Colonic mucosa (tissue), 4 donors: Measurements from ENCODE around the gene RTL5. TPM values are rescaled to one million over a fixed set of nuclear protein-coding genes. Genes with fewer than 3 reads are reported as not detected.

Experiments
- DNase-seq: peaks from one replicate; pipeline ENCODE4 v3.0.0-alpha.2; 2020
- H3K27ac ChIP-seq: fragments of 200-600 bp; one replicate; pipeline ENCODE4 v1.8.0; 2021
- H3K27me3 ChIP-seq: fragments of 200-600 bp; one replicate; pipeline ENCODE4 v1.8.0; 2021
- H3K36me3 ChIP-seq: fragments of 200-600 bp; one replicate; pipeline ENCODE4 v1.8.0; 2021
- H3K4me1 ChIP-seq: fragments of 200-600 bp; one replicate; pipeline ENCODE4 v1.8.0; 2021; ENCODE audit warnings: mild to moderate bottlenecking
- H3K4me3 ChIP-seq: fragments of 200-600 bp; one replicate; pipeline ENCODE4 v1.8.0; 2021
- H3K9ac ChIP-seq, 2 donors: one replicate each; pipeline ENCODE4 v1.7.0; 2013; ENCODE audit warnings: control low read depth in 2 of 2, low read depth in 2 of 2, low read length in 2 of 2
- H3K9me3 ChIP-seq: fragments of 200-600 bp; one replicate; pipeline ENCODE4 v1.8.0; 2021
- CTCF ChIP-seq: fragments of 200-600 bp; IDR thresholded peaks from one replicate; pipeline ENCODE4 v1.8.0; 2022; ENCODE audit warnings: antibody characterized with exemption, mild to moderate bottlenecking
- intact Hi-C: fragments of 100-400 bp; cut with DNase I; formaldehyde crosslinking; loops from one replicate; pipeline ENCODE4 v1.14.1; 2022
- total RNA-seq, 2 donors: library from RNA; stranded (reverse); fragmentation: NEBNext Ultra II Directional in 1 of 2; extraction: Animal tissue kit (Norgen Biotek cat#: 25700) in 1 of 2; gene quantifications; one replicate each; pipeline ENCODE4 v1.2.1, GENCODE V29; 2021
- donor health status: healthy.
- donor health status: DM: no; HTN: no; CAD: no.
- donor health status: DM: no; HTN: no; CAD: no.

RTL5 gene
- total RNA-seq, 2 donors from 2014 or later = 1.2 to 2.1 TPM

- Histone ChIP-seq H3K9ac (no peak overlapping the region), H3K4me3 (no peak overlapping the region), H3K36me3 (no peaks in the 10 kb centered on the region), H3K27me3 (peaks cover 13% of the 10 kb centered on the region), H3K9me3 (no peaks in the 10 kb centered on the region), H3K4me1 (no peaks in the 10 kb centered on the region), H3K27ac (no peak overlapping the region)
- TF ChIP-seq CTCF = no peak
- no peak for DNase-seq
- intact Hi-C loops = loop anchor here (5.0 kb wide), 2 partner anchors 112 to 132 kb away; no protein-coding TSS in a partner anchor
Observed at GRCh38 chrX:72128881-72129280, 2.8 kb downstream of the RTL5 start.

- no peaks in the 10 kb centered on the region for H3K4me1 ChIP-seq
Observed at GRCh38 chrX:72128183-72128834, 3.4 kb downstream of the RTL5 start.

GRCh38 chrX:72127332-72127731 lies 4.4 kb downstream of the RTL5 start:
- intact Hi-C loops = loop anchor here (5.0 kb wide), 2 partner anchors 110 to 130 kb away; no protein-coding TSS in a partner anchor
- peaks cover 13% of the 10 kb centered on the region for H3K27me3 ChIP-seq

More at GRCh38 chrX:72128183-72128834, 3.4 kb downstream of the RTL5 start:
- TF ChIP-seq CTCF = no peak
- Histone ChIP-seq H3K4me3 (no peak overlapping the region), H3K9ac (no peak overlapping the region), H3K27me3 (peaks cover 13% of the 10 kb centered on the region), H3K36me3 (no peaks in the 10 kb centered on the region), H3K9me3 (no peaks in the 10 kb centered on the region), H3K27ac (no peak overlapping the region)
- DNase-seq = no peak
- intact Hi-C loops = loop anchor here (5.0 kb wide), 2 partner anchors 111 to 131 kb away; no protein-coding TSS in a partner anchor

GRCh38 chrX:72126539-72127140 lies 5.1 kb downstream of the RTL5 start:
- Histone ChIP-seq H3K4me1 (no peaks in the 10 kb centered on the region), H3K9ac (no peak overlapping the region), H3K4me3 (no peak overlapping the region), H3K36me3 (no peaks in the 10 kb centered on the region), H3K27me3 (peaks cover 13% of the 10 kb centered on the region), H3K27ac (no peak overlapping the region), H3K9me3 (no peaks in the 10 kb centered on the region)
- DNase-seq = peak; percentile 88
- intact Hi-C loops = loop anchor here (5.0 kb wide), 2 partner anchors 109 to 129 kb away; no protein-coding TSS in a partner anchor
- peak; percentile 83 for TF ChIP-seq CTCF

More at GRCh38 chrX:72127332-72127731, 4.4 kb downstream of the RTL5 start:
- Histone ChIP-seq H3K9me3 (no peaks in the 10 kb centered on the region), H3K36me3 (no peaks in the 10 kb centered on the region), H3K9ac (no peak overlapping the region), H3K4me1 (no peaks in the 10 kb centered on the region), H3K27ac (no peak overlapping the region), H3K4me3 (no peak overlapping the region)
- no peak for DNase-seq
- TF ChIP-seq CTCF = no peak

- no peaks in the 10 kb centered on the region for H3K4me1 ChIP-seq
- no peak overlapping the region for H3K4me3 ChIP-seq
- intact Hi-C loops = loop anchor here (5.0 kb wide), 2 partner anchors 109 to 129 kb away; no protein-coding TSS in a partner anchor
- no peaks in the 10 kb centered on the region for H3K9me3 ChIP-seq
- no peak overlapping the region for H3K9ac ChIP-seq
- no peak for TF ChIP-seq CTCF
- no peaks in the 10 kb centered on the region for H3K36me3 ChIP-seq
- no peak for DNase-seq
- H3K27me3 ChIP-seq = peaks cover 8% of the 10 kb centered on the region
- H3K27ac ChIP-seq = no peak overlapping the region
Observed at GRCh38 chrX:72126048-72126415, 5.7 kb downstream of the RTL5 start.
